Neural progenitor cell (in vitro differentiated cells): ENCODE results near the gene SLC7A10.

ENCODE experiments used
- EZH2 ChIP-seq: fragments of 200-600 bp; sonication (generic); IDR thresholded peaks from 2 replicates; pipeline ENCODE4 v1.6.1; 2017; ENCODE audit warnings: antibody characterized with exemption, mild to moderate bottlenecking, moderate library complexity
- EZH2phosphoT487 ChIP-seq: fragments of 200-600 bp; sonication (generic); IDR thresholded peaks from 2 replicates; pipeline ENCODE4 v1.6.1; 2017; ENCODE audit warnings: antibody characterized with exemption
- TF ChIP-seq, protein P1 (sequence below): fragments of 200-600 bp; sonication (generic); IDR thresholded peaks from 2 replicates; pipeline ENCODE4 v1.5.1; 2017; ENCODE audit warnings: antibody characterized with exemption, mild to moderate bottlenecking

DNA sequence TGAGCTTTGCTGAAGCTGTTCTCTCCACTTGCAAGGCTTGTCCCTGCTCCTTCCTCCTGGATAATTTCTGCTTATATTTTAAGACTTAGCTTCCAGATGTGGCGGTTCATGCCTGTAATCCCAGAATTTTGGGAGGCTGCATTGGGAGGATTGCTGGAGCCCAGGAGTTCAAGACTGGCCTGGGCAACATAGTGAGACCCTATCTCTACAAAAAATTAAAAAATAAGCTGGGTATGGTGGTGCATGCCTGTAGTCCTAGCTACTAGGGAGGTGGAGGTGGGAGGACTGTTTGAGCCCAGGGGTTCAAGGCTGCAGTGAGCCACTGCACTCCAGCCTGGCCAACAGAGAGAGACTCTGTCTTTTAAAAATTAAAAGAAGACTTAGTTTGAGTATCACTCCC is 45.1 kb upstream of the SLC7A10 start:
- TF ChIP-seq, protein P1, sequence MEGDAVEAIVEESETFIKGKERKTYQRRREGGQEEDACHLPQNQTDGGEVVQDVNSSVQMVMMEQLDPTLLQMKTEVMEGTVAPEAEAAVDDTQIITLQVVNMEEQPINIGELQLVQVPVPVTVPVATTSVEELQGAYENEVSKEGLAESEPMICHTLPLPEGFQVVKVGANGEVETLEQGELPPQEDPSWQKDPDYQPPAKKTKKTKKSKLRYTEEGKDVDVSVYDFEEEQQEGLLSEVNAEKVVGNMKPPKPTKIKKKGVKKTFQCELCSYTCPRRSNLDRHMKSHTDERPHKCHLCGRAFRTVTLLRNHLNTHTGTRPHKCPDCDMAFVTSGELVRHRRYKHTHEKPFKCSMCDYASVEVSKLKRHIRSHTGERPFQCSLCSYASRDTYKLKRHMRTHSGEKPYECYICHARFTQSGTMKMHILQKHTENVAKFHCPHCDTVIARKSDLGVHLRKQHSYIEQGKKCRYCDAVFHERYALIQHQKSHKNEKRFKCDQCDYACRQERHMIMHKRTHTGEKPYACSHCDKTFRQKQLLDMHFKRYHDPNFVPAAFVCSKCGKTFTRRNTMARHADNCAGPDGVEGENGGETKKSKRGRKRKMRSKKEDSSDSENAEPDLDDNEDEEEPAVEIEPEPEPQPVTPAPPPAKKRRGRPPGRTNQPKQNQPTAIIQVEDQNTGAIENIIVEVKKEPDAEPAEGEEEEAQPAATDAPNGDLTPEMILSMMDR, result no peak
- TF ChIP-seq EZH2phosphoT487 (no peak), EZH2 (no peak)
